ENCODE measurements around the gene KCNMA1.

DNA sequence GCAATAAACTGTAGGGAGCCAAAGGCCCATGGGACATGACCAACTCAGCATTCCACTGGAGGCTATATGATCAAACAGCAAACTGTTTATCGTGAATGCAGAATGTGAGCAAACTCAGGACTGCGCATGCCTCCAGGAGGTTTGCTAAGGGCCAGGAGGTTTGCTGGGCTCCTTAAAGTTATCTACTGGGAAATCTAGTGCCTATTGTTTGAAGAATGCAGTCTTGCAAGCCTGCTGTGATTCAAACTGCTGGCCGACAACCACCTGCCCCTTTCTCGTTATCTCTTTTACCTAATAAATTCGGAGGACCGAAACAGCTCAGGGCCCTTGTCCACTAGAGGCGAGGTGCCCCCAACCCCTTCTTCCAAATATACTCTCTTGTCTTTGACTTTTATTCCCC lies 404.1 kb downstream of the KCNMA1 start:
- TF ChIP-seq, protein P1, sequence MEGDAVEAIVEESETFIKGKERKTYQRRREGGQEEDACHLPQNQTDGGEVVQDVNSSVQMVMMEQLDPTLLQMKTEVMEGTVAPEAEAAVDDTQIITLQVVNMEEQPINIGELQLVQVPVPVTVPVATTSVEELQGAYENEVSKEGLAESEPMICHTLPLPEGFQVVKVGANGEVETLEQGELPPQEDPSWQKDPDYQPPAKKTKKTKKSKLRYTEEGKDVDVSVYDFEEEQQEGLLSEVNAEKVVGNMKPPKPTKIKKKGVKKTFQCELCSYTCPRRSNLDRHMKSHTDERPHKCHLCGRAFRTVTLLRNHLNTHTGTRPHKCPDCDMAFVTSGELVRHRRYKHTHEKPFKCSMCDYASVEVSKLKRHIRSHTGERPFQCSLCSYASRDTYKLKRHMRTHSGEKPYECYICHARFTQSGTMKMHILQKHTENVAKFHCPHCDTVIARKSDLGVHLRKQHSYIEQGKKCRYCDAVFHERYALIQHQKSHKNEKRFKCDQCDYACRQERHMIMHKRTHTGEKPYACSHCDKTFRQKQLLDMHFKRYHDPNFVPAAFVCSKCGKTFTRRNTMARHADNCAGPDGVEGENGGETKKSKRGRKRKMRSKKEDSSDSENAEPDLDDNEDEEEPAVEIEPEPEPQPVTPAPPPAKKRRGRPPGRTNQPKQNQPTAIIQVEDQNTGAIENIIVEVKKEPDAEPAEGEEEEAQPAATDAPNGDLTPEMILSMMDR (IDR thresholded peaks at IDR 0.05), result no peak
- TF ChIP-seq POLR2AphosphoS5 (IDR thresholded peaks at IDR 0.05; ENCODE audit: insufficient read depth in 1 of 2, low read depth in 1 of 2), result no peak
- TF ChIP-seq POLR2A (IDR thresholded peaks at IDR 0.05), result no peak

Measured in vagina (tissue), 2 donors.